Dendritic cell treated with granulocyte-macrophage colony-stimulating factor and Interleukin-4, amounts not matched to agents 40 ng/mL and 50 ng/mL, for 4 days (primary cell): ENCODE data around the gene ERN2.

Source experiments
- H3K27ac Mint-ChIP-seq: one replicate; pipeline ENCODE4 v1.8.0; 2022; ENCODE audit warnings: mild to moderate bottlenecking, mixed read lengths
- H3K27me3 Mint-ChIP-seq: one replicate; pipeline ENCODE4 v1.8.0; 2022; ENCODE audit warnings: mild to moderate bottlenecking, mixed read lengths
- H3K36me3 Mint-ChIP-seq: one replicate; pipeline ENCODE4 v1.8.0; 2022; ENCODE audit warnings: low read depth, mixed read lengths
- H3K4me1 Mint-ChIP-seq: one replicate; pipeline ENCODE4 v1.8.0; 2022; ENCODE audit warnings: low read depth, mixed read lengths
- H3K4me3 Mint-ChIP-seq: one replicate; pipeline ENCODE4 v1.8.0; 2022; ENCODE audit warnings: mild to moderate bottlenecking, moderate library complexity, mixed read lengths
- H3K9me3 Mint-ChIP-seq: one replicate; pipeline ENCODE4 v1.8.0; 2022; ENCODE audit warnings: mixed read lengths
- intact Hi-C: fragments of 100-400 bp; cut with micrococcal nuclease; formaldehyde crosslinking; loops from one replicate; pipeline ENCODE4 v1.15.0; 2022

Gene ERN2

GRCh38 chr16:23667355-23667659 is 45.7 kb downstream of the ERN2 start:
- Mint-ChIP-seq H3K36me3 (peaks cover 96% of the 10 kb centered on the region), H3K27me3 (no peaks in the 10 kb centered on the region), H3K4me3 (no peak overlapping the region), H3K27ac (no peak overlapping the region), H3K9me3 (no peaks in the 10 kb centered on the region), H3K4me1 (peaks cover 10% of the 10 kb centered on the region)
- intact Hi-C loops: no loop called here

- Mint-ChIP-seq H3K27ac (no peak overlapping the region), H3K27me3 (no peaks in the 10 kb centered on the region), H3K36me3 (peaks cover 97% of the 10 kb centered on the region), H3K4me1 (peaks cover 10% of the 10 kb centered on the region), H3K4me3 (no peak overlapping the region), H3K9me3 (no peaks in the 10 kb centered on the region)
- intact Hi-C loops: no loop called here
Observed at GRCh38 chr16:23666571-23667354, 46.3 kb downstream of the ERN2 start.

- intact Hi-C loops: no loop called here
- no peaks in the 10 kb centered on the region for H3K9me3 Mint-ChIP-seq
- peaks cover 100% of the 10 kb centered on the region for H3K36me3 Mint-ChIP-seq
- H3K4me1 Mint-ChIP-seq: no peaks in the 10 kb centered on the region
- H3K27me3 Mint-ChIP-seq: no peaks in the 10 kb centered on the region
- no peak overlapping the region for H3K27ac Mint-ChIP-seq
- no peak overlapping the region for H3K4me3 Mint-ChIP-seq
Observed at GRCh38 chr16:23663918-23664317, 49.1 kb downstream of the ERN2 start.

GRCh38 chr16:23651943-23652468 is 61.0 kb downstream of the ERN2 start:
- H3K4me1 Mint-ChIP-seq: peaks cover 5% of the 10 kb centered on the region
- no peak overlapping the region for H3K4me3 Mint-ChIP-seq
- H3K27me3 Mint-ChIP-seq: no peaks in the 10 kb centered on the region
- intact Hi-C loops: no loop called here
- H3K9me3 Mint-ChIP-seq: no peaks in the 10 kb centered on the region
- peaks cover 83% of the 10 kb centered on the region for H3K36me3 Mint-ChIP-seq
- no peak overlapping the region for H3K27ac Mint-ChIP-seq

GRCh38 chr16:23650674-23651416 is 62.2 kb downstream of the ERN2 start:
- Mint-ChIP-seq H3K4me1 (peaks cover 10% of the 10 kb centered on the region), H3K27me3 (no peaks in the 10 kb centered on the region), H3K36me3 (peaks cover 89% of the 10 kb centered on the region), H3K27ac (no peak overlapping the region), H3K4me3 (no peak overlapping the region), H3K9me3 (no peaks in the 10 kb centered on the region)
- intact Hi-C loops: no loop called here

- H3K27ac Mint-ChIP-seq: peak overlapping the region; percentile 96
- no peaks in the 10 kb centered on the region for H3K27me3 Mint-ChIP-seq
- H3K9me3 Mint-ChIP-seq: no peaks in the 10 kb centered on the region
- peaks cover 76% of the 10 kb centered on the region for H3K36me3 Mint-ChIP-seq
- peaks cover 27% of the 10 kb centered on the region for H3K4me1 Mint-ChIP-seq
- peak overlapping the region; percentile 92 for H3K4me3 Mint-ChIP-seq
- intact Hi-C loops: no loop called here
Observed at GRCh38 chr16:23642246-23642774, 70.7 kb downstream of the ERN2 start.

- Mint-ChIP-seq H3K4me3 (peak within 1 kb of the TSS; percentile 92), H3K4me1 (peaks cover 24% of the 10 kb centered on the region), H3K27me3 (no peaks in the 10 kb centered on the region), H3K27ac (peak within 1 kb of the TSS; percentile 96), H3K9me3 (no peaks in the 10 kb centered on the region), H3K36me3 (peaks cover 73% of the 10 kb centered on the region)
- intact Hi-C loops: loop anchor here (1.0 to 2.0 kb wide), 3 partner anchors 44 to 188 kb away; partner anchors contain the start of genes COG7, EARS2, NDUFAB1 and UBFD1
Observed at GRCh38 chr16:23640931-23641765, 71.9 kb downstream of the ERN2 start, which contains the start of the genes DCTN5 and PALB2. Gene DCTN5 (plus strand): TSS chr16:23641466. CDS start chr16:23641543, 77 bp downstream. Gene PALB2 (minus strand): TSS chr16:23641310. CDS start chr16:23641157, 153 bp downstream.

- Mint-ChIP-seq H3K9me3 (no peaks in the 10 kb centered on the region), H3K27me3 (no peaks in the 10 kb centered on the region), H3K27ac (peak overlapping the region; percentile 96), H3K36me3 (peaks cover 73% of the 10 kb centered on the region), H3K4me1 (peaks cover 22% of the 10 kb centered on the region), H3K4me3 (peak overlapping the region; percentile 92)
- intact Hi-C loops: loop anchor here (2.0 kb wide), 2 partner anchors 44 to 188 kb away; partner anchors contain the start of genes COG7 and NDUFAB1
Observed at GRCh38 chr16:23640615-23640930, 72.4 kb downstream of the ERN2 start.
